HUES6 (cell line): Measurements from ENCODE around the gene KCNG4.

Source experiments
- H3K27ac ChIP-seq: 2 replicates; pipeline ENCODE4 v1.7.0; 2013; ENCODE audit warnings: low read depth, mild to moderate bottlenecking, low read length, inconsistent platforms
- H3K27me3 ChIP-seq: 2 replicates; pipeline ENCODE4 v1.6.1; 2013; ENCODE audit warnings: low read length; ENCODE audit not compliant: control insufficient read depth, insufficient read depth
- H3K36me3 ChIP-seq: 2 replicates; pipeline ENCODE4 v1.6.1; 2013; ENCODE audit warnings: low read length; ENCODE audit not compliant: control insufficient read depth, insufficient read depth
- H3K4me1 ChIP-seq: 2 replicates; pipeline ENCODE4 v1.6.1; 2013; ENCODE audit warnings: low read length; ENCODE audit not compliant: control insufficient read depth, insufficient read depth
- H3K4me3 ChIP-seq: 2 replicates; pipeline ENCODE4 v1.5.1; 2013; ENCODE audit warnings: low read depth, low read length
- H3K9ac ChIP-seq: one replicate; pipeline ENCODE4 v1.6.1; 2013; ENCODE audit warnings: mild to moderate bottlenecking, low read length
- H3K9me3 ChIP-seq: 2 replicates; pipeline ENCODE4 v1.6.1; 2013; ENCODE audit warnings: low read depth, low read length; ENCODE audit not compliant: control insufficient read depth, insufficient read depth

KCNG4 gene

DNA sequence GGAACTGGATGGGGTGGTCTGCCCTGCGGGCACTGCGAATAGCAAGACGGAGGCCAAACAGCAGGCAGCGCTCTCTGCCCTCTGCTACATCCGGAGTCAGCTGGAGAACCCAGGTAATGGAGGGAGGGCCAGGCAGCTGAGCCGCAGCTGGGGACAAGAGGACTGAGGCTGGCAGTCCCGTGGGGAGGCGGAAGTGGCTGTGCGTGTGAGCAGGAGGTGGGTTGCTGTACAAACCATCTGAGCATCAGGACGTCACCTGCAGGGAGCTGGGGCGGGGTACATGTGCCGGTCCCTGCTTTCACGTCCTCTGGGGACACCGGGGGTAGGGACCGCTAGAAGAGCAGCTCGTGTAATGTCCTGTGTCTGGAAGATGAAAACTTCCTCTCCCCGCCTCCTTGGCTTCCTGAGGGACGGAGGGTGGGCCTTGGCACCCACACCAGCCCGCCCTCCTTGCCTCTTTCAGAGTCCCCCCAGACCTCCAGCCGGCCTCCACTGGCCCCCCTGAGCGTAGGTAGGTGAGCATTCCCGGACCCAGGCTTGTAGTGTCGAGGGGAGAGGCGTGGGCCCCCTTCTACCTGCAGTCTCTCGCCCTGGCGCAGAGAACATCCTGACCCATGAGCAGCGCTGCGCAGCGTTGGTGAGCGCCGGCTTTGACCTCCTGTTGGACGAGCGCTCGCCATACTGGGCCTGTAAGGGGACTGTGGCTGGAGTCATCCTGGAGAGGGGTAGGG lies 45.2 kb downstream of the KCNG4 start:
- Histone ChIP-seq H3K4me3 (no peak overlapping the region), H3K9ac (no peak overlapping the region), H3K27ac (no peak overlapping the region), H3K9me3 (no peaks in the 10 kb centered on the region), H3K27me3 (no peaks in the 10 kb centered on the region), H3K36me3 (no peaks in the 10 kb centered on the region), H3K4me1 (peaks cover 8% of the 10 kb centered on the region; the same call in 1 of the 2 replicates)

GRCh38 chr16:84194018-84194417 lies 45.8 kb downstream of the KCNG4 start:
- Histone ChIP-seq H3K9me3 (no peaks in the 10 kb centered on the region), H3K4me3 (no peak overlapping the region), H3K36me3 (no peaks in the 10 kb centered on the region), H3K4me1 (peaks cover 8% of the 10 kb centered on the region; the same call in 1 of the 2 replicates), H3K27ac (no peak overlapping the region), H3K9ac (peak overlapping the region; percentile 20), H3K27me3 (no peaks in the 10 kb centered on the region)

GRCh38 chr16:84193480-84193879 lies 46.3 kb downstream of the KCNG4 start:
- no peaks in the 10 kb centered on the region for H3K36me3 ChIP-seq
- H3K9me3 ChIP-seq = no peaks in the 10 kb centered on the region
- no peak overlapping the region for H3K9ac ChIP-seq
- no peak overlapping the region for H3K4me3 ChIP-seq
- H3K27me3 ChIP-seq = no peaks in the 10 kb centered on the region
- H3K27ac ChIP-seq = no peak overlapping the region
- H3K4me1 ChIP-seq = peaks cover 8% of the 10 kb centered on the region; the same call in 1 of the 2 replicates

- no peak overlapping the region for H3K27ac ChIP-seq
- H3K4me3 ChIP-seq = no peak overlapping the region
- H3K4me1 ChIP-seq = peaks cover 7% of the 10 kb centered on the region; the same call in 1 of the 2 replicates
- no peaks in the 10 kb centered on the region for H3K36me3 ChIP-seq
- H3K9me3 ChIP-seq = no peaks in the 10 kb centered on the region
- no peaks in the 10 kb centered on the region for H3K27me3 ChIP-seq
- no peak overlapping the region for H3K9ac ChIP-seq
Measured at GRCh38 chr16:84191466-84191865, 48.3 kb downstream of the KCNG4 start.

DNA sequence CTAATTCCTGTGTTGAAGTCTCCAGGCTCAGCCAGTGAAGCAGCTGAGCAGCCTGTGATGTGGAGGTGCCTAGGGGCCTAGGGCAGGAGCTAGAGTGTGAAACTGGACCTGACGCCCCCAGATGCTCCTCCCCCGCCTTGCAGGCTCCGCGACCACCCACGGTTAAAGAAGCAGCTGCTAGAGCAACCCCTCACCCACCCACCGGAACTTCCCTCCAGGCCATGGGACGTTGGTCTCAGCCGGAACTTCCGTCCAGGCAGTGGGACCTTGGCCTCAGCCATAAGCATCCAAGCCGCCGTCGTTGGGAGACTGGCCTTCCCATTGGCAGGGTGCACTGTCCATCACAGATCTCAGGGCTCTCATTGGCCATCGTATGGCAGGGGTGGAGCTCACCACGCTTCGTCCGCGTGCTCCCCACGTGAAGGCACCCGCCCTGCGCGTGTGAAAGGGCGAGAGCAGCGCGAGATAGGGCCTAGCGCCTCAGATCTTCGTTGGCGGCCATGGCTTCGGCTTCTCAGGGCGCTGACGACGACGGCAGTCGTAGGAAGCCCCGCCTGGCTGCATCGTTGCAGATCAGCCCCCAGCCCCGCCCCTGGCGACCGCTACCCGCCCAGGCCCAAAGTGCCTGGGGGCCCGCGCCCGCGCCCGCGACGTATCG lies 49.0 kb downstream of the KCNG4 start, which contains the start of gene ADAD2:
Gene ADAD2 (plus strand): TSS at position 427 of the 658 bp plus-strand sequence. CDS start 74 bp downstream, at position 501.
- Histone ChIP-seq H3K27me3 (no peaks in the 10 kb centered on the region), H3K9me3 (no peaks in the 10 kb centered on the region), H3K9ac (no peak within 1 kb of the TSS), H3K27ac (no peak within 1 kb of the TSS), H3K4me1 (peaks cover 5% of the 10 kb centered on the region; the same call in 1 of the 2 replicates), H3K4me3 (no peak within 1 kb of the TSS), H3K36me3 (no peaks in the 10 kb centered on the region)

DNA sequence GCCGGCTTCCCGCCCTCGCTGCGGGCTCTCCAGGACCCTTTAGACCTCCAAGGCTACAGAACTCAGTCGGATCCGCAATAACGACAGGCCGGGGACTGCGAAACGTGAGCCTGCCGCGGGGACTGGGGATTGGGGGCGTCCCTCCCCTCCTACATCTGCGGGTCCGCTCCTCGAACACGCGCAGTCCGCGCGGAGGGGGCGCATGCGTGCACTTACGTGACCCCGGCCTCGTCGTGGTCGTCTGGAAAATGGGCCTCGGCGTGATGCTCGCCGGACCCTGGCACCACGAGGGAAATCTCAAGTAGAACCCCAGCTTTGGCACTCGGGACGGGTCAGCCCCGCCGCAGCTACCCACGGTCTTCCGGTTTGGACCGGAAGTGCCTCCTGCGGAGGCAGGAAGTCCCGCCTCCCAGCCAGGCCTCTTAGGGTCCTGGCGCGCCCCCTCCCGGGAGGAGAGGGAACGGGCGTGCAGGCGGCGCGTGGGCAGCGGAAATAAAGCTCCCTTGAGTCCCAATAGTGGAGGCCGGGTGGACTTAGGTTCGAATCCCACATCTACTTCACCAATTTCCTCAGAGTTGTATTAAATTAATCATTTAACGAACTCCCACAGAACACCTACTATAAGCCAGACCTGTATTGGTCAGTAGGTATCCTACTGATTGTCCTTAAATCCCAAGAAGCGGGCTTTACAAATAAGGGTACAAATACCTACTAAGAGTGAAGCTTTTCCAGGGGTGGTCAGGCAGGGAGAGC lies 53.0 kb downstream of the KCNG4 start, which contains the start of gene TAF1C:
Gene TAF1C (minus strand): TSS at position 373 of the 753 bp plus-strand sequence. CDS start 2,069 bp downstream, outside the sequence.
- peak within 1 kb of the TSS; percentile 86 for H3K27ac ChIP-seq

GRCh38 chr16:84184775-84185174 lies 55.0 kb downstream of the KCNG4 start:
- H3K9ac ChIP-seq = peak overlapping the region; percentile 23
- no peaks in the 10 kb centered on the region for H3K9me3 ChIP-seq
- H3K4me3 ChIP-seq = no peak overlapping the region
- no peak overlapping the region for H3K27ac ChIP-seq
- H3K4me1 ChIP-seq = no peaks in the 10 kb centered on the region
- H3K36me3 ChIP-seq = peaks cover 53% of the 10 kb centered on the region
- no peaks in the 10 kb centered on the region for H3K27me3 ChIP-seq

More for the DNA sequence above, 53.0 kb downstream of the KCNG4 start, which contains the start of gene TAF1C:
- Histone ChIP-seq H3K9me3 (no peaks in the 10 kb centered on the region), H3K4me3 (peak within 1 kb of the TSS; percentile 100), H3K9ac (peak within 1 kb of the TSS; percentile 94), H3K36me3 (peaks cover 34% of the 10 kb centered on the region), H3K27me3 (no peaks in the 10 kb centered on the region), H3K4me1 (no peaks in the 10 kb centered on the region)

DNA sequence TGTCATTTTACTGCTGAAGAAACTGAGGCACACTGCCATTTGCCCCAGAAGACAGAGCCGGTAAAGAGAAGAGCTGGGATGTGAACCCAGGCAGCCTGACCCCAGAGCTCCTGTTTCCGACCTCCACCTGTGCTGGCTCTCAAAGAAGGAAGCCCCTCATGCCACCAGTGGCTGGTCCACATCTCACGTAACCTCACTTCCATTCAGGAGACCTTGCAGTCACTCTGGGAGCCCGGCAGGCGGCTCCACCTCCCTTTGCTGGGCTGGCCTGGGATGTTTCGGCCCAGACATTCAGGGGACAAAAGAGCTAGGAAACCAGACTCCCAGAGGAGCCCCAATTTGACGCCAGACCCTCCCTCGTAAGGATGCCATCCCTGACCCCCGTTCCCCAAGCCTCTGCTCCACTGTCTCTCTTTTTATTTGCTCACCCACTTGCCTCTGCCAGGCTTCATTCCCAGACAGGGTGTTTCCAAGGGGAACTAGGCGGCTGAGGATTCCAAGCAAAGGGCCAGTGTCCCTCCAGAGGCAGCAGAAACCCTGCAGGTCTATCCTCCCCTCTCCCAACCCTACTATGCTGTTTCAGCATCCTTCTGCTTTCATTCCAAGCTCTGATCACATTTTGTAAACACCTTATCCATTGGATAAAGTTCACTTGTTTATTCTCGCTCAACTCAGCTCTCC lies 55.8 kb downstream of the KCNG4 start:
- Histone ChIP-seq H3K9me3 (no peaks in the 10 kb centered on the region), H3K4me1 (no peaks in the 10 kb centered on the region), H3K36me3 (peaks cover 60% of the 10 kb centered on the region), H3K9ac (no peak overlapping the region), H3K4me3 (no peak overlapping the region), H3K27ac (no peak overlapping the region), H3K27me3 (no peaks in the 10 kb centered on the region)

DNA sequence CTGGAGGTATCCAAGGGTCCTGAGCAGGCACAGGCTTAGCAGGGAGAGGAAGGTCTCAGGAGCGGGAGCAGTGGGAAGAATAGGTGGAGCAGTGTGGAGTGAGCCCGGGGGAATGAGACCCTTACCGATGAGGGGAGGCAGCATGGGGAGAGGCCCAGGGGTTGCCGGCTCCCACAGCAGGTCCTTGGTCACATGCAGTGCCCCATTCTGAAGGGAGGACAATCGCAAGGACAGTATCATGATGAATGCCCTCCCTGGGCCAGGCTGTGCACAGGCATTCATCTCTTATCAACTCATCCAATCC lies 56.3 kb downstream of the KCNG4 start:
- H3K36me3 ChIP-seq = peaks cover 65% of the 10 kb centered on the region
- H3K4me3 ChIP-seq = no peak overlapping the region
- H3K9ac ChIP-seq = no peak overlapping the region
- H3K27me3 ChIP-seq = no peaks in the 10 kb centered on the region
- no peak overlapping the region for H3K27ac ChIP-seq
- no peaks in the 10 kb centered on the region for H3K4me1 ChIP-seq
- H3K9me3 ChIP-seq = no peaks in the 10 kb centered on the region

GRCh38 chr16:84182680-84183571 lies 56.9 kb downstream of the KCNG4 start:
- Histone ChIP-seq H3K4me3 (no peak overlapping the region), H3K36me3 (peaks cover 71% of the 10 kb centered on the region), H3K27ac (no peak overlapping the region), H3K9ac (no peak overlapping the region), H3K9me3 (no peaks in the 10 kb centered on the region), H3K4me1 (no peaks in the 10 kb centered on the region), H3K27me3 (no peaks in the 10 kb centered on the region)
